ENCODE data around the gene CHRNA1.

Gene CHRNA1

GRCh38 chr2:174759381-174760065 is 4.7 kb downstream of the CHRNA1 start:
- DNase-seq, result no peak

GRCh38 chr2:174756743-174757142 is 7.5 kb downstream of the CHRNA1 start:
- DNase-seq, result no peak

- no peak for DNase-seq
Observed at GRCh38 chr2:174753038-174753633, 11.1 kb downstream of the CHRNA1 start.

- no peak for DNase-seq
Observed at GRCh38 chr2:174752403-174753037, 11.8 kb downstream of the CHRNA1 start.

GRCh38 chr2:174750923-174751441 is 13.3 kb downstream of the CHRNA1 start:
- no peak for DNase-seq

- no peak for DNase-seq
Observed at GRCh38 chr2:174749793-174750192, 14.5 kb downstream of the CHRNA1 start.

GRCh38 chr2:174748948-174749347 is 15.3 kb downstream of the CHRNA1 start:
- no peak for DNase-seq

GRCh38 chr2:174745142-174745541 is 19.1 kb downstream of the CHRNA1 start:
- no peak for DNase-seq

GRCh38 chr2:174744111-174744510 is 20.2 kb downstream of the CHRNA1 start:
- DNase-seq, result no peak

- no peak for DNase-seq
Observed at GRCh38 chr2:174740721-174741120, 23.6 kb downstream of the CHRNA1 start.

- no peak for DNase-seq
Observed at GRCh38 chr2:174738841-174739240, 25.4 kb downstream of the CHRNA1 start.

GRCh38 chr2:174731546-174731945 is 32.7 kb downstream of the CHRNA1 start:
- DNase-seq, result no peak

- DNase-seq, result no peak
Observed at GRCh38 chr2:174730698-174731018, 33.6 kb downstream of the CHRNA1 start.

GRCh38 chr2:174729797-174730697 is 34.2 kb downstream of the CHRNA1 start:
- DNase-seq, result no peak

- DNase-seq, result no peak
Observed at GRCh38 chr2:174728096-174728495, 36.2 kb downstream of the CHRNA1 start.

- no peak for DNase-seq
Observed at GRCh38 chr2:174726212-174726611, 38.1 kb downstream of the CHRNA1 start.

- no peak for DNase-seq
Observed at GRCh38 chr2:174722942-174723592, 41.2 kb downstream of the CHRNA1 start.

GRCh38 chr2:174719016-174719415 is 45.3 kb downstream of the CHRNA1 start:
- DNase-seq, result no peak

- DNase-seq, result no peak
Observed at GRCh38 chr2:174718591-174718990, 45.7 kb downstream of the CHRNA1 start.

GRCh38 chr2:174717916-174718315 is 46.4 kb downstream of the CHRNA1 start:
- no peak for DNase-seq

- no peak for DNase-seq
Observed at GRCh38 chr2:174717273-174717672, 47.0 kb downstream of the CHRNA1 start.

- DNase-seq, result no peak
Observed at GRCh38 chr2:174716785-174717184, 47.5 kb downstream of the CHRNA1 start.

GRCh38 chr2:174713686-174714085 is 50.6 kb downstream of the CHRNA1 start:
- no peak for DNase-seq
